ENCODE results near the gene AGPAT2.

DNA sequence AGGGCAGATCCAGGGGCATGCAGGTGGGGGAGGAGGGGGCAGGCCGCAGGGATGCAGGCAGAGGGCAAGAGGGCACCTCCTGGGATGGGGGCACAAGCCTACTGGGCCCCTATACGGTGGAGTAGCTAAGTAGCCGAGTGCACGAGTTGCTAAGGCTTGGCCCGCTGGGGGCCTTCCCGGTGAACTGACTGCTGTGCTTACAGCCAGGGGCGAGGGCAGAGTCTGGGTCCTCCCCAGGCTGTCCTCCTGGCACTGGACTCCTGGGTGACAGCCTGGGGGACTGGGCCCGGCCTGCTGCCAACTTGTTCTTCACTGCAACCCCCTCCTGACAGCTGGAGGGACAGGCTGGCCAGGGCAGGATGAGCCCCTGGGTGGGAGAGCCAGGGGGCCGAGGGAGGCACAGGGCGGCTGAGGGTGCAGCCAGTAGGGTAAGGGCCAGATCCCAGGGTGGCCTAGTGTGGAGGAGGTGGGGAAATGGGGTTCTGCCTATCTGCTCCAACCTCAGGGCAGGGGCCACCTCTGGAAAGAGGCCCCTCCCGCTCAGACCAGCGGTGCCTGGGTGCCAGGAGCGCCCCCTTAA lies 26.2 kb downstream of the AGPAT2 start:
- TF ChIP-seq CTCF (IDR thresholded peaks at IDR 0.05; ENCODE audit: low read depth, low read length, poor library complexity, severe bottlenecking): no peak
- no peak for TF ChIP-seq EZH2phosphoT487 (IDR thresholded peaks at IDR 0.05; ENCODE audit: borderline replicate concordance, low read length)
